ENCODE results near the gene SNORC. TPM values are rescaled to one million over a fixed set of nuclear protein-coding genes. Genes with fewer than 3 reads are reported as not detected.
A peak's percentile ranks its signal among the peaks of the same experiment; 100 is the strongest.

Gene SNORC
- total and polyA plus RNA-seq, 2 of the 13 experiments (the other 11 are each of a cell fraction or from before 2014, with no cell fraction given): 59.1 to 86.1 TPM

GRCh38 chr2:232869138-232870017 is 686 bp upstream of the SNORC start (continued):
- TF ChIP-seq HIC2 (CRISPR knock-in tag; IDR thresholded peaks at IDR 0.05; ENCODE audit: low read depth) (no peak), ZNF350 (CRISPR knock-in tag; IDR thresholded peaks at IDR 0.05; ENCODE audit: borderline replicate concordance, low read depth) (no peak), ATF4 (CRISPR knock-in tag; IDR thresholded peaks at IDR 0.05) (no peak), ZBTB43 (CRISPR knock-in tag; conservative IDR thresholded peaks at IDR 0.05) (no peak), ATAD3A (CRISPR knock-in tag; IDR thresholded peaks at IDR 0.05) (no peak), ZNF263 (CRISPR knock-in tag; IDR thresholded peaks at IDR 0.05) (no peak), GLI4 (CRISPR knock-in tag; IDR thresholded peaks at IDR 0.05; ENCODE audit: borderline replicate concordance) (no peak), ZNF556 (CRISPR knock-in tag; IDR thresholded peaks at IDR 0.05; ENCODE audit: borderline replicate concordance) (no peak), SOX13 (IDR thresholded peaks at IDR 0.05) (no peak), SOX13 (CRISPR knock-in tag; conservative IDR thresholded peaks at IDR 0.05 in 1 of 2, IDR thresholded peaks at IDR 0.05 in 1 of 2) (0 out of 4 replicates have a peak, but pooled peaks of 1 of the 2 experiments have one; percentile 50), ZNF616 (CRISPR knock-in tag; IDR thresholded peaks at IDR 0.05; ENCODE audit: low read depth) (no peak), ZNF562 (CRISPR knock-in tag; IDR thresholded peaks at IDR 0.05; ENCODE audit: borderline replicate concordance) (no peak), MXD3 (CRISPR knock-in tag; IDR thresholded peaks at IDR 0.05) (no peak), ZNF264 (CRISPR knock-in tag; IDR thresholded peaks at IDR 0.05) (no peak), NFKBIZ (CRISPR knock-in tag; IDR thresholded peaks at IDR 0.05) (no peak), ZNF101 (CRISPR knock-in tag; IDR thresholded peaks at IDR 0.05; ENCODE audit: borderline replicate concordance, low read depth) (no peak), ELF3 (CRISPR knock-in tag; IDR thresholded peaks at IDR 0.05) (0 out of 2 replicates have a peak, but pooled peaks have one; percentile 53), TBX2 (CRISPR knock-in tag; IDR thresholded peaks at IDR 0.05; ENCODE audit: borderline replicate concordance) (peak; percentile 9; the same call in 1 of the 2 replicates), ZNF383 (CRISPR knock-in tag; IDR thresholded peaks at IDR 0.05; ENCODE audit: borderline replicate concordance) (no peak), ZBTB4 (CRISPR knock-in tag; IDR thresholded peaks at IDR 0.05; ENCODE audit: borderline replicate concordance) (peak; percentile 74; the same call in 1 of the 2 replicates)
